ENCODE data around the gene DEDD.
A peak's percentile ranks its signal among the peaks of the same experiment; 100 is the strongest.

Gene DEDD

DNA sequence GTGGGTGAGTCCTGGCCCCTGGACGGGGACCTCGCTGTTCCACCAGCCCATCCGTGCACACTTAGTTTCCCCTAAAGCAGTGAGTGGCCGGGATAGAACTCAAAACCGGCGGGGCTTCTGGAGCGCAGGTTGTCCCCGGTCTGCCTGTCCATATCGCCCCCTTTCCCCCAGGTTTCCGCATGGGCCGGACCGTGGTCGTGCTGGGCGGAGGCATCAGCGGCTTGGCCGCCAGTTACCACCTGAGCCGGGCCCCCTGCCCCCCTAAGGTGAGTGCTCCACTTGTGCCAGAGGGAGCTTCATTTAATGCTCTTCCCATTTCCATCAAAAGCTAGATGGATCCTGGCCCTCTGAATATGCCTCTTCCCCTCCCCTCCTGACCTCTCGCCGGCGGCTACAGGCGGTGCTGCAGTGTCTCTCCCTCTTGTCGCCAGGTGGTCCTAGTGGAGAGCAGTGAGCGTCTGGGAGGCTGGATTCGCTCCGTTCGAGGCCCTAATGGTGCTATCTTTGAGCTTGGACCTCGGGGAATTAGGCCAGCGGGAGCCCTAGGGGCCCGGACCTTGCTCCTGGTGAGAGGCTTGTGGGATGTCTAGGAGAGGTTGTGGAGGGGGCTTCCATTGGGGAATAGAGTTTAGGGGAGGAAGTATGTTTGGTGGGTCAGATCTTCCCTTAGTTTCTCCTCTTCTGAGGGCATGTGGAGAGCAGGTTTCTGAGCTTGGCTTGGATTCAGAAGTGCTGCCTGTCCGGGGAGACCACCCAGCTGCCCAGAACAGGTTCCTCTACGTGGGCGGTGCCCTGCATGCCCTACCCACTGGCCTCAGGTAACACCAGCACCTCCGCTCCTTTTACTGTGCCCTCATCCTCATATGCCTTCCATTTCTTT is 34.4 kb upstream of the DEDD start:
- TF ChIP-seq ZBTB7A (IDR thresholded peaks at IDR 0.05; ENCODE audit: low read depth) (0 out of 2 replicates have a peak, but pooled peaks have one; percentile 14), NFIC (IDR thresholded peaks at IDR 0.05) (no peak)

DNA sequence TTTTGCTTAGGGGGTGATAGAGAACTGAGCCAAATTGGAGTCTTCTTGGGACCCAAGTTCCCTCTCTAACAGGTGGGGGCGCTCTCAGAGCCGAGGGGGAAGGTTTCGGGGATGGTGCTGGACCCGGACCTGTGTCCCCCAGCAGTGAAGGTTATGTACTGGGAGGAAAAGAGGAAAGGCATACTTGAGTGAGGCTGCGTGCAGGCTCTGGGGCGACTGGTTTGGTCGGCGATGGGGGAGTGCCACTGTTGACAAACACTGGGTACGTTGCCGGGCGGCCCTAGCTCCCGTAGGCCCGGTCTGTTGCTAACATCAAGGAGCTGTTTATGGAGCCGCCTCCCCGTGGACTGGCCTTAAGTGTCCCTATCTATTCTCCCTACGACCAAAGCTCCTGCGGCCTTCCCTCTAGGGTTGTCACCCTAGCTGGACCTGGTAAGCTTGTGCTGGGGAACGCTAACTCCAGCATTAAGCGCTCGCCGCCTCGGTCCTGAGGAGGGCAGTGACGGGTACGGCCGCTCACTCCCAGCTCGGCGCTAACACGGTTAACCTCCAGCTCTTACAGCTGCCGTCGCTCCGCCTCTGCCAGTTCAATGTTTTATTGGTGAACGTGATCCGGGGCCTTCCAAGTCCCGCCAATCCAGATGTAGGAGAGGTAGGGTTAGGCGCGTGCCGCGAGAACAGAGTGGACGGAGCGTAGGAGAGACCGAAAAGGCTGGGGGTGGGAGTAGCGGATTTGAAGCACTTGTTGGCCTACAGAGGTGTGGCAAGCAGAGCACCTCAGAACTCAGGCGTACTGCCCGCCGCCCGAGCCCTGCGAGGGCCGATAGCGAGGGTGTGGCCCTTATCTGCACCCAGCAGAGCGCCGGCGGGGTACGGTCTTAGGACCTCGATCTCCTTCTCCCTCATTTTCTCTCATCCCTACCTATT is 33.5 kb upstream of the DEDD start, which contains the start of gene PPOX:
TSS of gene PPOX (plus strand) at position 685 of the 927 bp plus-strand sequence. CDS start 422 bp downstream, outside the sequence.
- TF ChIP-seq YY1 (IDR thresholded peaks at IDR 0.05; ENCODE audit: low read depth) = no peak
- TF ChIP-seq ZBTB7A (IDR thresholded peaks at IDR 0.05; ENCODE audit: low read depth) = 0 out of 2 replicates have a peak, but pooled peaks have one; percentile 26
- TF ChIP-seq, protein P1, sequence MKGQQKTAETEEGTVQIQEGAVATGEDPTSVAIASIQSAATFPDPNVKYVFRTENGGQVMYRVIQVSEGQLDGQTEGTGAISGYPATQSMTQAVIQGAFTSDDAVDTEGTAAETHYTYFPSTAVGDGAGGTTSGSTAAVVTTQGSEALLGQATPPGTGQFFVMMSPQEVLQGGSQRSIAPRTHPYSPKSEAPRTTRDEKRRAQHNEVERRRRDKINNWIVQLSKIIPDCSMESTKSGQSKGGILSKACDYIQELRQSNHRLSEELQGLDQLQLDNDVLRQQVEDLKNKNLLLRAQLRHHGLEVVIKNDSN (IDR thresholded peaks at IDR 0.05) = peak; percentile 85
- TF ChIP-seq, protein P2, sequence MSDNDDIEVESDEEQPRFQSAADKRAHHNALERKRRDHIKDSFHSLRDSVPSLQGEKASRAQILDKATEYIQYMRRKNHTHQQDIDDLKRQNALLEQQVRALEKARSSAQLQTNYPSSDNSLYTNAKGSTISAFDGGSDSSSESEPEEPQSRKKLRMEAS (IDR thresholded peaks at IDR 0.05) = peak; percentile 89
- TF ChIP-seq EGR1 (IDR thresholded peaks at IDR 0.05) = peak; percentile 9; the same call in 1 of the 2 replicates

DNA sequence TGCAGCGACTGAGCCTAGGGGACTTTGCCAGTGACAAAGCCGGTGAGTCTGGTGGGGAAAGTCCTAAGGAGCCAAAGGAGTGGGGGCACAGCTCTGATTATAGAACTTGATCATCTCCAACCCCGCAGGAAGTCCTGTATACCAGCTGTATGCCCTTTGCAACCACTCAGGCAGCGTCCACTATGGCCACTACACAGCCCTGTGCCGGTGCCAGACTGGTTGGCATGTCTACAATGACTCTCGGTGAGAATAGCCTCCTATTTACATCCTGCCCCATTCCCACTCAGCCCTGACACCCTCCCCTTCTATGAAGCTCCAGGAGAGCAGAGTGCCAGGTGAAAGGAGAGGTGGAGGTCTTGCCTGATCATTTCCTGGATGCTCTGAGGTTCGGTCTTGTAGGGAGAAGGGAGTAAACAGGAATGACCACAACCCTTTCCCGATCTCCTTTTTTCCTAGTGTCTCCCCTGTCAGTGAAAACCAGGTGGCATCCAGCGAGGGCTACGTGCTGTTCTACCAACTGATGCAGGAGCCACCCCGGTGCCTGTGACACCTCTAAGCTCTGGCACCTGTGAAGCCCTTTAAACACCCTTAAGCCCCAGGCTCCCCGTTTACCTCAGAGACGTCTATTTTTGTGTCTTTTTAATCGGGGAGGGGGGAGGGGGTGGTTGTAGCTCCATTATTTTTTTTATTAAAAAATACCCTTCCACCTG is 32.6 kb upstream of the DEDD start:
- no peak for TF ChIP-seq CEBPB (IDR thresholded peaks at IDR 0.05)
- TF ChIP-seq, protein P2 (IDR thresholded peaks at IDR 0.05) = no peak

DNA sequence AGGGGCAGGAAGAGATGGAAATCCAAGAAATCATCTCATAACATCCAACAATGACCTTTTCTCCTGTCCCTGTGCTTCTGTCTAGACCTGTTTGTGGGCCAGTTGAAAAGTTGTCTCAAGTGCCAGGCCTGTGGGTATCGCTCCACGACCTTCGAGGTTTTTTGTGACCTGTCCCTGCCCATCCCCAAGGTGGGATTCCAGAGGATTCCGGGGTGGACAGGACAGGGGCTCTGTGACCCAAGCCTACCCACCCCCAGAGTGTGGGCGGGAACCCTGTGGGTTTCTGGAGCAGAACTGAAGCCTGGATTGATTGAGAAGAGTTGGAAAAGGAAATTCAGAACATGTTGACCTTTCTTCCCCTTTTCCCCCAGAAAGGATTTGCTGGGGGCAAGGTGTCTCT is 31.3 kb upstream of the DEDD start:
- TF ChIP-seq, protein P2 (IDR thresholded peaks at IDR 0.05) = no peak
- TF ChIP-seq CREB1 (IDR thresholded peaks at IDR 0.05; ENCODE audit: low read depth) (no peak), TEAD4 (IDR thresholded peaks at IDR 0.05) (no peak), TCF12 (IDR thresholded peaks at IDR 0.05; ENCODE audit: low read depth) (no peak), EGR1 (IDR thresholded peaks at IDR 0.05) (no peak), CEBPB (IDR thresholded peaks at IDR 0.05) (no peak), EP300 (IDR thresholded peaks at IDR 0.05; ENCODE audit: borderline replicate concordance) (no peak), TAF1 (IDR thresholded peaks at IDR 0.05; ENCODE audit: low read depth) (no peak), RAD21 (IDR thresholded peaks at IDR 0.05; ENCODE audit: low read depth) (no peak), FOXM1 (IDR thresholded peaks at IDR 0.05; ENCODE audit: borderline replicate concordance, low read depth) (no peak), YY1 (IDR thresholded peaks at IDR 0.05; ENCODE audit: low read depth) (no peak), NFIC (IDR thresholded peaks at IDR 0.05) (no peak), ZBTB7A (IDR thresholded peaks at IDR 0.05; ENCODE audit: low read depth) (no peak)
- TF ChIP-seq, protein P3, sequence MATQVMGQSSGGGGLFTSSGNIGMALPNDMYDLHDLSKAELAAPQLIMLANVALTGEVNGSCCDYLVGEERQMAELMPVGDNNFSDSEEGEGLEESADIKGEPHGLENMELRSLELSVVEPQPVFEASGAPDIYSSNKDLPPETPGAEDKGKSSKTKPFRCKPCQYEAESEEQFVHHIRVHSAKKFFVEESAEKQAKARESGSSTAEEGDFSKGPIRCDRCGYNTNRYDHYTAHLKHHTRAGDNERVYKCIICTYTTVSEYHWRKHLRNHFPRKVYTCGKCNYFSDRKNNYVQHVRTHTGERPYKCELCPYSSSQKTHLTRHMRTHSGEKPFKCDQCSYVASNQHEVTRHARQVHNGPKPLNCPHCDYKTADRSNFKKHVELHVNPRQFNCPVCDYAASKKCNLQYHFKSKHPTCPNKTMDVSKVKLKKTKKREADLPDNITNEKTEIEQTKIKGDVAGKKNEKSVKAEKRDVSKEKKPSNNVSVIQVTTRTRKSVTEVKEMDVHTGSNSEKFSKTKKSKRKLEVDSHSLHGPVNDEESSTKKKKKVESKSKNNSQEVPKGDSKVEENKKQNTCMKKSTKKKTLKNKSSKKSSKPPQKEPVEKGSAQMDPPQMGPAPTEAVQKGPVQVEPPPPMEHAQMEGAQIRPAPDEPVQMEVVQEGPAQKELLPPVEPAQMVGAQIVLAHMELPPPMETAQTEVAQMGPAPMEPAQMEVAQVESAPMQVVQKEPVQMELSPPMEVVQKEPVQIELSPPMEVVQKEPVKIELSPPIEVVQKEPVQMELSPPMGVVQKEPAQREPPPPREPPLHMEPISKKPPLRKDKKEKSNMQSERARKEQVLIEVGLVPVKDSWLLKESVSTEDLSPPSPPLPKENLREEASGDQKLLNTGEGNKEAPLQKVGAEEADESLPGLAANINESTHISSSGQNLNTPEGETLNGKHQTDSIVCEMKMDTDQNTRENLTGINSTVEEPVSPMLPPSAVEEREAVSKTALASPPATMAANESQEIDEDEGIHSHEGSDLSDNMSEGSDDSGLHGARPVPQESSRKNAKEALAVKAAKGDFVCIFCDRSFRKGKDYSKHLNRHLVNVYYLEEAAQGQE (IDR thresholded peaks at IDR 0.05; ENCODE audit: low read depth) = no peak
- TF ChIP-seq, protein P1 (IDR thresholded peaks at IDR 0.05) = no peak

DNA sequence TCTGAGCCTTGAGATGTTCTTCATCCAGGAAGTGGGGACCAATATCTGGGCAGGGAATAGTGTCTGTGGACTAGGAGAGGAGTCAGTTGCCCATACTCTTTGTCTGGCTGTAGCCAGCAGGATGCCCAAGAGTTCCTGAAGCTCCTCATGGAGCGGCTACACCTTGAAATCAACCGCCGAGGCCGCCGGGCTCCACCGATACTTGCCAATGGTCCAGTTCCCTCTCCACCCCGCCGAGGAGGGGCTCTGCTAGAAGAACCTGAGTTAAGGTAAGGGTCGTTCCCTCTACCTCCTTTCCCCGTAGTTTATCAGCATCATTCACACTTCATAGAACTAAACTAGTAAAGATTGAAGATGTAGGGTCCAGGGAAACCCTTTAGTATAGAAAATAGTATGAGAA is 30.3 kb upstream of the DEDD start:
- TF ChIP-seq RAD21 (IDR thresholded peaks at IDR 0.05; ENCODE audit: low read depth) (no peak), EP300 (IDR thresholded peaks at IDR 0.05; ENCODE audit: borderline replicate concordance) (no peak), CREB1 (IDR thresholded peaks at IDR 0.05; ENCODE audit: low read depth) (no peak), TEAD4 (IDR thresholded peaks at IDR 0.05) (no peak), YY1 (IDR thresholded peaks at IDR 0.05; ENCODE audit: low read depth) (no peak), NFIC (IDR thresholded peaks at IDR 0.05) (no peak), TCF12 (IDR thresholded peaks at IDR 0.05; ENCODE audit: low read depth) (no peak), ZBTB7A (IDR thresholded peaks at IDR 0.05; ENCODE audit: low read depth) (no peak), TAF1 (IDR thresholded peaks at IDR 0.05; ENCODE audit: low read depth) (no peak), CEBPB (IDR thresholded peaks at IDR 0.05) (no peak), EGR1 (IDR thresholded peaks at IDR 0.05) (no peak), FOXM1 (IDR thresholded peaks at IDR 0.05; ENCODE audit: borderline replicate concordance, low read depth) (no peak)
- TF ChIP-seq, protein P2 (IDR thresholded peaks at IDR 0.05) = no peak
- TF ChIP-seq, protein P1 (IDR thresholded peaks at IDR 0.05) = no peak
- TF ChIP-seq, protein P3 (IDR thresholded peaks at IDR 0.05; ENCODE audit: low read depth) = no peak

All from Ishikawa (cell line).